Keratinocyte (primary cell): ENCODE data around the gene ZDHHC21.

Experiments used
- EZH2 ChIP-seq: IDR thresholded peaks from one replicate; pipeline ENCODE4 v1.6.1; 2012; ENCODE audit warnings: inconsistent platforms, mild to moderate bottlenecking, low read length, moderate library complexity
- TF ChIP-seq, protein P1 (sequence below), 3 experiments: IDR thresholded peaks in 1 of 3; conservative IDR thresholded peaks in 1 of 3; optimal IDR thresholded peaks in 1 of 3; 2 replicates in 2 of 3; 3 replicates in 1 of 3; pipeline versions ENCODE3 to v1.5.1; 2011; ENCODE audit warnings: low read length in 3 of 3, mild to moderate bottlenecking in 3 of 3, moderate library complexity in 2 of 3, control low read depth in 1 of 3, inconsistent platforms in 1 of 3; ENCODE audit not compliant: insufficient read depth in 2 of 3; ENCODE audit errors: extremely low read depth in 1 of 3

DNA sequence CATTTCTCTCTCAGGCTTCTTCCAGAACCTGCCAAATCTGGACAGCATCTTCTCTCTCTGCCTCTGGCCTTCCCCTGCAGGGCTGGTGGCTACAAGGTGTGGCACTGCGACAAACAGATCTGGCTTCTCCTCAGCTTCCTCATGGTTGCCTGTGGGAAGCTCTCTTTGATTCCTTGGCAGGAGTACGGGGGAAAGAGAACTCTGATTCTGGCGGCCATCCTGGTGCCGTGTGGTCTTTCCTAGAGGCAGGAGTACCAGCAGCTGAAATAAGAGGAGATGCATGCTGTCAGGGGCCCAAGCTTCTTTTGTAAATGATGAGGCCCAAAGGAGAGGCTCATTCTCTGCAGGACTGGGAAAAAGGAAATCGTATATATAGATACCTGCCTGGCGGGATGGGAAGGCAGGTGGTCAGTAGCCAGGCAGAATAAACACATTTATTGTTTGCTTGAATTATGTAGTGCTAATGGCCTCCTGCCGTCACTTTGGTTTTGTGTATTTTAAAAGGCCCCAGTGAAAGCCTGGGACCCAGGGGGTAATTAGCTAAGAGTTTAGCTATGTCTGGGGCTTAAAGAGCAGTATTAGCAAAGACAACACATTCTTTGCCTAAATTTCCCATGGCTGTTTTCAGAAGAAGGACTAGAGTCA, 29.3 kb upstream of the ZDHHC21 start, which contains the start of gene CER1:
- TF ChIP-seq, protein P1, sequence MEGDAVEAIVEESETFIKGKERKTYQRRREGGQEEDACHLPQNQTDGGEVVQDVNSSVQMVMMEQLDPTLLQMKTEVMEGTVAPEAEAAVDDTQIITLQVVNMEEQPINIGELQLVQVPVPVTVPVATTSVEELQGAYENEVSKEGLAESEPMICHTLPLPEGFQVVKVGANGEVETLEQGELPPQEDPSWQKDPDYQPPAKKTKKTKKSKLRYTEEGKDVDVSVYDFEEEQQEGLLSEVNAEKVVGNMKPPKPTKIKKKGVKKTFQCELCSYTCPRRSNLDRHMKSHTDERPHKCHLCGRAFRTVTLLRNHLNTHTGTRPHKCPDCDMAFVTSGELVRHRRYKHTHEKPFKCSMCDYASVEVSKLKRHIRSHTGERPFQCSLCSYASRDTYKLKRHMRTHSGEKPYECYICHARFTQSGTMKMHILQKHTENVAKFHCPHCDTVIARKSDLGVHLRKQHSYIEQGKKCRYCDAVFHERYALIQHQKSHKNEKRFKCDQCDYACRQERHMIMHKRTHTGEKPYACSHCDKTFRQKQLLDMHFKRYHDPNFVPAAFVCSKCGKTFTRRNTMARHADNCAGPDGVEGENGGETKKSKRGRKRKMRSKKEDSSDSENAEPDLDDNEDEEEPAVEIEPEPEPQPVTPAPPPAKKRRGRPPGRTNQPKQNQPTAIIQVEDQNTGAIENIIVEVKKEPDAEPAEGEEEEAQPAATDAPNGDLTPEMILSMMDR (optimal IDR thresholded peaks at IDR 0.05 in 1 of 3, IDR thresholded peaks at IDR 0.05 in 1 of 3, conservative IDR thresholded peaks at IDR 0.05 in 1 of 3; ENCODE audit: extremely low read depth in 1 of 3, insufficient read depth in 2 of 3, low read length in 3 of 3) = no peak
- no peak for TF ChIP-seq EZH2
